Hematopoietic multipotent progenitor cell treated with erythropoietin and hydrocortisone succinate and interleukin-3 and kit ligand, for 15 days (in vitro differentiated cells): Measurements from ENCODE around the gene NSUN2.

Experiments used
- DNase-seq: peaks from one replicate; pipeline ENCODE4 v3.0.0-alpha.2; 2015; ENCODE audit warnings: low spot score

NSUN2 gene

DNA sequence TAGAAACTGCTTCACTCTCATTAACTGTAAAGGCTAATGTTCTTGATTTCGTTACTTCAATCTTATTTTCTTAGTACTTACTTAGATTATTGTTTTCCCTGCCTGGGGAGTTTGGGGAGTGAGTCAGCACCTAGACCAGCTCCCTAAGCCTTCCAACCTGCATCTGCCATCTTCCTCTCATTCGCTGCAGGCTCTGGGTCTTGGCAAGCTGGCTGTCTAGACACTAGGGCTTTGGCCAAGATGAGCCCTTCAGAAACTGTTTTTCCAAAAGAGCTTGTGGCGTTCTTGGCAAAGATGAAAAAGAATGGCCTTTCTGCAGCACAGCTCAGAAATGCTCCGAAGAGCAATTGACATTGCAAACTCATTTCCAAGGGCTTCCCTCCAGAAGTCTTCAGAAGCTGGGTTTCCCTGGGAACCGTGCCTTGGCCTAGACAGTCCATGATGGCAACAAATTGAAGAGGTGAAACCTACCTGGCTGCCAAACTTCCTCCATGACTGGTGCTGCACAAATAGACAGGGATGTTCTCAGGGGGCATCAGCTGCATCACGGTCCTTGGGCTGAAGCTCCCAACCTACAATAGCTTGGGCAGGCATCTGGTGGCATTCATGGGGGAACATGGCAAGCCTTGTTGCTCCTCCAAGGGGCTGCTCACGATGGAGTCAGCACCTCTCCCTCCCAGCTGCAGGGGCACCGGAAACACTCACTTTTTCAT, 76.6 kb downstream of the NSUN2 start:
- no peak for DNase-seq

- DNase-seq, result no peak
Observed at GRCh38 chr5:6554812-6555211, 78.0 kb downstream of the NSUN2 start.

DNA sequence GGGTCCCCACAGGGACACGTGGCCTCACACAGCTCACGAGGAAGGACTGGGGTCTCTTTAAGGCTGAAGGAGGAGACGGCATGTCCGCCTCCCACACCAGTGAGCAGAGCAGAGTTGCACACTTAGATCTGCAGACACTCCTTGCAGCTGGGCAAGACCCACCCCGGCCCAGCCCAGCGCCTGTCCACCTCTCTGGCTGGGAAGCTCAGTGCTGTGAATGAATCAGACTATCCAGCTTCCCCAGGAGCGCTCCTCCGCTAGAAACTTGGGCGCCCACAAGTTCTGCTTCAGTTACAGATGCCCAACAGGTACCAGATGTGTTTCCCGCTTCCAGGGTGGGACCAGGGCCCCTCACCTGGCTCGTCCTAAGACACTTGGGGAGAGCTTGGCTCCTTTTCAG, 78.9 kb downstream of the NSUN2 start:
- no peak for DNase-seq

- DNase-seq, result no peak
Observed at GRCh38 chr5:6552612-6553011, 80.2 kb downstream of the NSUN2 start.

- no peak for DNase-seq
Observed at GRCh38 chr5:6551955-6552313, 80.9 kb downstream of the NSUN2 start.

DNA sequence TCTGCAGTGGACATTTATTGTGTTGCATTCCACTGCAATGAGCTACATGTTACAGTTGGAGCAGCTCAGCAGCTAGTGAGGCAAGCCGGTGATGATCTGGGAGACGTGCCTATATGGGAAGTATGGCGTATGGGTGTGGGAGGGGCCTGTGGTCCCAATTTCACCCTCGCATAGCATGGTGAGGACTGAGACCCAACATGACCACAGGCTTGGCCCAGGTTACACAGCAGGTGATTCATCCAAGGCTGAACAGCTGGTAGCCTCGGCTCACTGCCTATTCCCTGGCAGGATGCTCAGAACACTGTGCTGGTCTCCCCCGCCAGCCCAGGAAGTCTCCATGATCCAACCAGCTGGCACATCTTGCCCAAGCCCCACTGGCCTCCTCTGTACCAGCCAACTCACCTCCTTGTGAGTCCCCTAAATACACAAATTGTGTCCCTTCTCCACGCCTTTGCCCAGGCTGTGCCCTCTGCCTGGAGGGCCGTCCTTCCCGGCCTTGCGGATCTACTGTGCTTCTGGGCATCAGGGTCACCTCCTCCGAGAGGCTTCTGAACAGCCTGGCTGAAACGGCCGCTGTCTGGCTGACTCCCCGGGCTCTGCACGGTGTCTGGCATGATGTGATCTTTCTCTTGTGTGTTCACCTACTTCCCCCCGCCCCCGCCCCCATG, 81.4 kb downstream of the NSUN2 start:
- DNase-seq, result no peak

DNA sequence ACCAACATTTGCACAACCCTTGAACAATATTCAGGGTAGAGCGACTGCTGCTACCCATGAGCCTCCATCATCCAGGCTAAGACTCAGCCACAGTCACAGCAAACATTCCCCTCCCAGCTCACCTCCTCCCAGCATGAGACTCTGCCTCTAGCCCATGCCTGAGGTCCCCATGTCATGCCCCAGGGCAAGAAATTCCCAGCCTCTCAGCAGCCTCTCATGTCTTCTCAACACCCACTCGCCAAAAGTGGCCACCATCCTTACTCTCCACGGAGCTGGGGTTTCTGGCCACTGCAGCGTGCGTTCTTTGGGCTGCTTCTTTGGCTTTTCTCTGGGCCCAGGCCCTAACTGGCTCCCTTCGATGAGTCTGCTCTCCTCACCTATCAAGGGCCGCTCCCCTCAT, 82.2 kb downstream of the NSUN2 start:
- no peak for DNase-seq
